CD4-positive, alpha-beta T cell (primary cell): Measurements from ENCODE around the gene NEURL4. TPM values are rescaled to one million over a fixed set of nuclear protein-coding genes. Genes with fewer than 3 reads are reported as not detected.

Source experiments
- ATAC-seq: fragments of 200-7000 bp; cut with Tn5 transposase; one replicate; pipeline ENCODE4 v1.10.0; 2022; ENCODE audit warnings: mild to moderate bottlenecking; ENCODE audit not compliant: poor library complexity
- CTCF ChIA-PET: fragments of 350-600 bp; sonication (Branson Sonifier 250); formaldehyde crosslinking; loops from one replicate; lab custom pipeline; 2021; ENCODE audit warnings: antibody characterized with exemption, inconsistent platforms; lab: Charles Lee
- POLR2A ChIA-PET: fragments of 350-600 bp; sonication (Branson Sonifier 250); formaldehyde crosslinking; loops from one replicate; lab custom pipeline; 2021; ENCODE audit warnings: antibody characterized with exemption, inconsistent platforms; lab: Charles Lee
- DNase-seq, 14 experiments: peaks; one replicate each; pipeline ENCODE4 v3.0.0-alpha.2; 2013 to 2020; ENCODE audit warnings: mixed read lengths in 2 of 14
- H3K27ac ChIP-seq, 2 donors: one replicate each; pipeline versions ENCODE4 v1.5.1 to v1.7.0; 2013; ENCODE audit warnings: low read length in 2 of 2, low read depth in 1 of 2, mild to moderate bottlenecking in 1 of 2
- H3K27me3 ChIP-seq, 2 experiments: 1 replicate in 1 of 2; 2 replicates in 1 of 2; pipeline versions ENCODE4 v1.6.1 to v1.7.0; 2013; ENCODE audit warnings: low read length in 2 of 2, control low read depth in 1 of 2, mild to moderate bottlenecking in 1 of 2, moderate library complexity in 1 of 2; ENCODE audit not compliant: insufficient read depth in 2 of 2, control insufficient read depth in 1 of 2
- H3K36me3 ChIP-seq: one replicate; pipeline ENCODE4 v1.6.1; 2013; ENCODE audit warnings: low read length, control low read depth; ENCODE audit not compliant: insufficient read depth
- H3K4me1 ChIP-seq: one replicate; pipeline ENCODE4 v1.6.1; 2013; ENCODE audit warnings: low read length, control low read depth; ENCODE audit not compliant: insufficient read depth
- H3K4me3 ChIP-seq: one replicate; pipeline ENCODE4 v1.5.1; 2013; ENCODE audit warnings: mild to moderate bottlenecking, low read length, moderate library complexity
- H3K9me3 ChIP-seq, 2 experiments: 1 replicate in 1 of 2; 2 replicates in 1 of 2; pipeline versions ENCODE4 v1.6.1 to v1.7.0; 2013; ENCODE audit warnings: low read length in 2 of 2, mild to moderate bottlenecking in 2 of 2, control low read depth in 1 of 2, moderate library complexity in 1 of 2; ENCODE audit not compliant: control insufficient read depth in 1 of 2, insufficient read depth in 1 of 2
- H3K27ac Mint-ChIP-seq: one replicate; pipeline ENCODE4 v1.8.0; 2020; ENCODE audit warnings: mixed read lengths
- H3K27me3 Mint-ChIP-seq: one replicate; pipeline ENCODE4 v1.8.0; 2021; ENCODE audit warnings: mixed read lengths
- H3K36me3 Mint-ChIP-seq: one replicate; pipeline ENCODE4 v1.8.0; 2021; ENCODE audit warnings: low read depth, mixed read lengths
- H3K4me1 Mint-ChIP-seq: one replicate; pipeline ENCODE4 v1.8.0; 2021; ENCODE audit warnings: low read depth, mixed read lengths
- H3K4me3 Mint-ChIP-seq: one replicate; pipeline ENCODE4 v1.8.0; 2020; ENCODE audit warnings: mild to moderate bottlenecking, mixed read lengths
- H3K9me3 Mint-ChIP-seq: one replicate; pipeline ENCODE4 v1.8.0; 2020; ENCODE audit warnings: mixed read lengths
- intact Hi-C, 2 experiments: fragments of 100-400 bp; cut with DNase I in 1 of 2; cut with micrococcal nuclease in 1 of 2; formaldehyde crosslinking; loops; one replicate each; pipeline versions ENCODE4 v1.15.1 to v1.9.0; 2023 to 2025; cut with DNase I, micrococcal nuclease
- total RNA-seq, 174 experiments: library from RNA in 2 of 174; stranded (reverse) in 2 of 174; gene quantifications; one replicate each; pipeline ENCODE4 v1.2.3 and lab custom pipeline; 2021 to 2026
- TF ChIP-seq, protein P1 (sequence below): fragments of 200-600 bp; IDR thresholded peaks from one replicate; pipeline ENCODE4 v1.8.0; 2022; ENCODE audit warnings: antibody characterized with exemption, mild to moderate bottlenecking

NEURL4 gene
- total RNA-seq, 2 experiments from 2014 or later, result 29.0 to 30.8 TPM

DNA sequence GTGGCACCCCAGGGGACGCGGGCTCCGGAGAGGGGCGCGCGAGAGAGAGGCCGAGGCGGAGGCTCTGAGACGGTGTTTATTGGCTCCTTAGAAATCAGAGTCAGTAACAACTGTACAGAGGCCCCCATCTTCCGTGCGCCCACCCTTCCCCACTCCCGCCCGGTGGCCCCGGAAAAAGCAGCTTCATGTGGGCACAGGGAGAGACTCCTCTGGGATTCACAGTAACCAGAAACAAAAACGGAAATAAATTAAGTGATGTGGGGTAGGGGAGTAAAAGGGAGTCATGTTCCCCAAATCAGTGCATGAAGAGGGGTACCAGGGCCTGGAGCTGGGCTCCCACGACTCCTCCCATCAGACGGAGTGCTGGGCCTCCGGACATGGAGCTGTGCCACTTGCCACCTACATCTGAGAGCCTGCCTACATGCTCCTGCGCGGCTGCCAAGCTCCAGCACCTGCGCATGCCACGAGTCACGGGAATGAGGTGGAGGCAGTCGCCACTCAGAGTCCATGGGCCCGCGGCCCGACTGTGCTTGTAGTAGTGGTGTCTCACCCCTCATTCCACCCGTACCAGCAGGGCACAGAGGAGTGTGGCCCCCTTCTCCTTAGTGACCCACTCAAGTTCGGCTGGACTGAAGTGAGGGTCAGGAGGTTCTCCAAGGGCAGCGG lies 13.4 kb downstream of the NEURL4 start:
- Mint-ChIP-seq H3K4me3 (peak overlapping the region; percentile 97), H3K36me3 (peaks cover 77% of the 10 kb centered on the region), H3K4me1 (peaks cover 51% of the 10 kb centered on the region), H3K27me3 (no peaks in the 10 kb centered on the region), H3K27ac (peak overlapping the region; percentile 95), H3K9me3 (no peaks in the 10 kb centered on the region)
- peak overlapping the region; percentile 82 to 92 for H3K27ac ChIP-seq
- ATAC-seq (peak; percentile 1), DNase-seq (peak in 2 of 14 experiments; percentile 33 to 51)
- POLR2A ChIA-PET, result interaction anchor here (0.7 to 5.4 kb wide), 11 partner anchors 14 to 369 kb away, joined by 3 to 46 read pairs (median 6); partner anchors contain the start of genes ACADVL, ACAP1, DLG4 and DVL2
- no peaks in the 10 kb centered on the region for H3K27me3 ChIP-seq
- H3K4me1 ChIP-seq, result peaks cover 51% of the 10 kb centered on the region
- TF ChIP-seq, protein P1, sequence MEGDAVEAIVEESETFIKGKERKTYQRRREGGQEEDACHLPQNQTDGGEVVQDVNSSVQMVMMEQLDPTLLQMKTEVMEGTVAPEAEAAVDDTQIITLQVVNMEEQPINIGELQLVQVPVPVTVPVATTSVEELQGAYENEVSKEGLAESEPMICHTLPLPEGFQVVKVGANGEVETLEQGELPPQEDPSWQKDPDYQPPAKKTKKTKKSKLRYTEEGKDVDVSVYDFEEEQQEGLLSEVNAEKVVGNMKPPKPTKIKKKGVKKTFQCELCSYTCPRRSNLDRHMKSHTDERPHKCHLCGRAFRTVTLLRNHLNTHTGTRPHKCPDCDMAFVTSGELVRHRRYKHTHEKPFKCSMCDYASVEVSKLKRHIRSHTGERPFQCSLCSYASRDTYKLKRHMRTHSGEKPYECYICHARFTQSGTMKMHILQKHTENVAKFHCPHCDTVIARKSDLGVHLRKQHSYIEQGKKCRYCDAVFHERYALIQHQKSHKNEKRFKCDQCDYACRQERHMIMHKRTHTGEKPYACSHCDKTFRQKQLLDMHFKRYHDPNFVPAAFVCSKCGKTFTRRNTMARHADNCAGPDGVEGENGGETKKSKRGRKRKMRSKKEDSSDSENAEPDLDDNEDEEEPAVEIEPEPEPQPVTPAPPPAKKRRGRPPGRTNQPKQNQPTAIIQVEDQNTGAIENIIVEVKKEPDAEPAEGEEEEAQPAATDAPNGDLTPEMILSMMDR, result no peak
- H3K4me3 ChIP-seq, result peak overlapping the region; percentile 86
- H3K9me3 ChIP-seq, result no peaks in the 10 kb centered on the region
- CTCF ChIA-PET, result interaction anchor here (1.1 to 1.2 kb wide), 2 partner anchors 20 to 21 kb away, joined by 3 read pairs; partner anchors contain the start of gene ACAP1
- intact Hi-C loops, result loop anchor here (2.0 to 5.0 kb wide), 2 partner anchors 13 to 372 kb away; partner anchors contain the start of genes NEURL4 (in 1 of the 2), TP53 (in 1 of the 2) and WRAP53 (in 1 of the 2)
- peaks cover 67% of the 10 kb centered on the region for H3K36me3 ChIP-seq

DNA sequence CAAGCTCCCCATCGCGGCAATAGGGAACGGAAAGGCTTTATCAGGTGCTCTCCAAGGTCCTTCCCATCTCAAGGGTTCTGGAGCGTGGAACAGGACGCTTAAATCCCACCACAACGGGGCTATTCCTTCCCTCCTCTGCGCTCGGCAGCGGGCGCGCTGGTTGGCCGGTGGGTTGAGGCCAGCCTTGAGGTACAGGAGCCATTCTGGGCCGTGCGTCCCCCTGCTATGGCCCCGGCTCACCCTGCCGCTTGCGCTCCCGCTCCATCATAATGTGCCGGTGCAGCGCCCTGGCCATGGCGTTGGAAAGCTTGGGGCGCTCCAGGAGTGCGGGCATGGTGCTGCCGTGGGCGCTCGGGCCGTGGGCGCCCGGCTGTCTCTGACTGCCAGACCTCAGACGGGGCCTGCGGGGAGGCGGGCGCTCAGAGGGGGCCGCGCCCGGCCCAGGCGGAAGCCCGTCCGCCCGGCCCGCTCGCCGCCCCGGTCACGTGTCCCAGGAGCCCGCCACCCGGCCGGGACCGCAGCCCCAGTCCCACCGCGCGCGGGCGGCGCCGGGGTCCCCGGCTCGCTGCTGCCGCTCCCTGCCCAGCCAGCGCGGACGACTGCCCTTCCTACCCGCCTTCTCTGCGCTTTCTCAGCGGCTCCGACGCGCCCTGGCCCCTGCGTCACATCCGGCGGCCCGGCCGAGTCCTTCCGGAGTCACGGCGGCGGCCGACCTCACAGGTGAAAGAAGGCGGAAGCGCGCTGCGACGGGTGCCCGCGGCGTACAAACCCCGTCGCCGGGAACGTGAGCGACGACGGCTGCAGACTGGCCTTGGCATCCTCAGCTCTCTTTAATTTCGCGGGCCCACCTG lies 14.2 kb downstream of the NEURL4 start, which contains the start of gene GPS2:
GPS2 (minus strand) TSS at position 642 of the 851 bp plus-strand sequence; CDS start at position 334, 308 bp downstream.
- peaks cover 59% of the 10 kb centered on the region for H3K4me1 Mint-ChIP-seq
- no peaks in the 10 kb centered on the region for H3K27me3 ChIP-seq
- POLR2A ChIA-PET, result interaction anchor here (0.7 to 5.4 kb wide), 13 partner anchors 15 to 805 kb away, joined by 3 to 46 read pairs (median 5); partner anchors contain the start of genes ACADVL, ACAP1, DLG4 and DVL2
- ATAC-seq, result peak; percentile 79
- H3K9me3 ChIP-seq, result no peaks in the 10 kb centered on the region
- H3K27ac Mint-ChIP-seq, result peak within 1 kb of the TSS; percentile 95
- peaks cover 58% of the 10 kb centered on the region for H3K4me1 ChIP-seq
- H3K4me3 ChIP-seq, result peak within 1 kb of the TSS; percentile 86
- H3K36me3 Mint-ChIP-seq, result peaks cover 81% of the 10 kb centered on the region
- no peaks in the 10 kb centered on the region for H3K27me3 Mint-ChIP-seq
- CTCF ChIA-PET, result interaction anchor here (1.1 to 1.2 kb wide), 2 partner anchors 19 to 22 kb away, joined by 3 read pairs; partner anchors contain the start of gene ACAP1
- no peaks in the 10 kb centered on the region for H3K9me3 Mint-ChIP-seq
- H3K4me3 Mint-ChIP-seq, result peak within 1 kb of the TSS; percentile 97
- H3K36me3 ChIP-seq, result peaks cover 70% of the 10 kb centered on the region
- peak within 1 kb of the TSS; percentile 82 to 92 for H3K27ac ChIP-seq
- intact Hi-C loops, result loop anchor here (2.0 to 5.0 kb wide), 2 partner anchors 14 to 372 kb away; partner anchors contain the start of genes NEURL4 (in 1 of the 2), TP53 (in 1 of the 2) and WRAP53 (in 1 of the 2)
- TF ChIP-seq, protein P1, result no peak
- peak; percentile 88 to 97 (median 94) for DNase-seq
